HepG2 (cell line): ENCODE results near the gene FRMD4A. TPM values are rescaled to one million over a fixed set of nuclear protein-coding genes. Genes with fewer than 3 reads are reported as not detected.

ENCODE experiments used
- ATAC-seq: fragments of 200-7000 bp; cut with Tn5 transposase; 3 replicates; pipeline ENCODE4 v1.9.1; 2020; ENCODE audit warnings: mild to moderate bottlenecking, moderate library complexity
- BruUV-seq: library from RNA; stranded (reverse); fragments of 400-500 nt; replicated peaks from 2 replicates; lab custom pipeline; 2021; lab: Mats Ljungman, UMichigan
- CTCF ChIA-PET: fragments of 300-600 bp; formaldehyde crosslinking; extraction: SDS; loops from one replicate; lab custom pipeline; 2021; ENCODE audit warnings: low total read pairs, inconsistent platforms, low intra/inter-chr PET ratio; lab: Yijun Ruan, JAX
- POLR2A ChIA-PET: fragments of 350-600 bp; sonication (Branson Sonifier 250); formaldehyde crosslinking; loops from one replicate; lab custom pipeline; 2020; ENCODE audit warnings: antibody characterized with exemption, inconsistent platforms; lab: Yijun Ruan, JAX
- DNase-seq: peaks from one replicate; pipeline ENCODE4 v3.0.0-alpha.2; 2015; ENCODE audit warnings: low spot score
- FAIRE-seq: peaks from 3 replicates; lab custom pipeline; 2011; peaks lifted over from hg19 to GRCh38; lab: Jason Lieb, UNC
- H2AFZ ChIP-seq: one replicate; pipeline ENCODE4 v1.6.1; 2011; ENCODE audit warnings: low read length, inconsistent platforms
- H3K27ac ChIP-seq: fragments of 300-600 bp; 3 replicates; pipeline ENCODE4 v1.8.0; 2011; ENCODE audit warnings: mixed run types, mild to moderate bottlenecking, mixed read lengths, low read length, inconsistent platforms; ENCODE audit not compliant: insufficient read depth; ENCODE audit errors: extremely low read length
- H3K27me3 ChIP-seq, 2 experiments: fragments of 200-600 bp in 1 of 2; 2 replicates in 1 of 2; 3 replicates in 1 of 2; pipeline versions ENCODE4 v1.6.0 to v1.8.0; 2011; ENCODE audit warnings: low read length in 2 of 2, mild to moderate bottlenecking in 2 of 2, moderate library complexity in 2 of 2, inconsistent platforms in 1 of 2; ENCODE audit not compliant: insufficient read depth in 2 of 2, control insufficient read depth in 1 of 2
- H3K36me3 ChIP-seq, 2 experiments: fragments of 200-600 bp in 1 of 2; replicated peaks in 1 of 2; 2 replicates in 1 of 2; 3 replicates in 1 of 2; pipeline versions ENCODE4 v1.5.1 to v1.8.0; 2011; ENCODE audit warnings: low read length in 2 of 2, inconsistent platforms in 1 of 2; ENCODE audit not compliant: insufficient read depth in 2 of 2, control insufficient read depth in 1 of 2
- H3K4me1 ChIP-seq: 2 replicates; pipeline ENCODE4 v1.5.1; 2012; ENCODE audit warnings: low read length, inconsistent platforms; ENCODE audit not compliant: insufficient read depth
- H3K4me2 ChIP-seq: 2 replicates; pipeline ENCODE4 v1.6.0; 2011; ENCODE audit warnings: low read depth, low read length, inconsistent platforms
- H3K4me3 ChIP-seq, 3 experiments: fragments of 200-600 bp in 1 of 3; sonication (generic), shearing (Covaris generic) in 1 of 3; replicated peaks in 1 of 3; 2 replicates each; pipeline ENCODE4 v1.5.1; 2011 to 2016; ENCODE audit warnings: low read length in 3 of 3, inconsistent platforms in 2 of 3, low read depth in 2 of 3, mild to moderate bottlenecking in 2 of 3, control low read depth in 1 of 3, mixed read lengths in 1 of 3; ENCODE audit not compliant: insufficient read depth in 1 of 3
- H3K79me2 ChIP-seq: one replicate; pipeline ENCODE4 v1.6.1; 2011; ENCODE audit warnings: low read length, inconsistent platforms; ENCODE audit not compliant: insufficient read depth
- H3K9ac ChIP-seq: 2 replicates; pipeline ENCODE4 v1.6.0; 2011; ENCODE audit warnings: mild to moderate bottlenecking, low read depth, low read length, inconsistent platforms; ENCODE audit not compliant: insufficient read depth
- H3K9me3 ChIP-seq: 2 replicates; pipeline ENCODE4 v1.5.1; 2012; ENCODE audit warnings: mild to moderate bottlenecking, low read length
- H4K20me1 ChIP-seq: 2 replicates; pipeline ENCODE4 v1.6.0; 2011; ENCODE audit warnings: inconsistent platforms, mild to moderate bottlenecking, low read length, moderate library complexity; ENCODE audit not compliant: insufficient read depth
- ARID2 ChIP-seq: sonication (generic); formaldehyde crosslinking; IDR thresholded peaks from 2 replicates; pipeline ENCODE4 v1.8.1; 2022; ENCODE audit warnings: mild to moderate bottlenecking, missing genetic modification reagents, borderline replicate concordance
- ERF ChIP-seq: IDR thresholded peaks from 2 replicates; pipeline ENCODE4 v1.6.1; 2018; ENCODE audit warnings: missing biosample characterization, missing genetic modification reagents
- KDM2A ChIP-seq: sonication (generic); formaldehyde crosslinking; IDR thresholded peaks from 2 replicates; pipeline ENCODE4 v1.4.0; 2020; ENCODE audit warnings: low read depth, missing genetic modification reagents, borderline replicate concordance
- KDM5B ChIP-seq: sonication (generic); formaldehyde crosslinking; IDR thresholded peaks from 2 replicates; pipeline ENCODE4 v1.4.0; 2020; ENCODE audit warnings: missing genetic modification reagents, mild to moderate bottlenecking, borderline replicate concordance
- LBX2 ChIP-seq: sonication (generic); formaldehyde crosslinking; IDR thresholded peaks from 2 replicates; pipeline ENCODE4 v1.5.0; 2020; ENCODE audit warnings: missing genetic modification reagents, mild to moderate bottlenecking, borderline replicate concordance
- MIER3 ChIP-seq: IDR thresholded peaks from 2 replicates; pipeline ENCODE4 v1.6.1; 2016; ENCODE audit warnings: missing compliant biosample characterization, borderline replicate concordance
- RORA ChIP-seq: sonication (generic); formaldehyde crosslinking; IDR thresholded peaks from 2 replicates; pipeline ENCODE4 v1.5.0; 2020; ENCODE audit warnings: mild to moderate bottlenecking, missing genetic modification reagents, moderate library complexity
- SMAD3 ChIP-seq: sonication (generic); formaldehyde crosslinking; IDR thresholded peaks from 2 replicates; pipeline ENCODE4 v1.4.0; 2020; ENCODE audit warnings: missing genetic modification reagents
- ZBTB1 ChIP-seq: sonication (generic); formaldehyde crosslinking; IDR thresholded peaks from 2 replicates; pipeline ENCODE4 v1.4.0; 2020; ENCODE audit warnings: missing genetic modification reagents, borderline replicate concordance
- ZBTB38 ChIP-seq: sonication (generic); formaldehyde crosslinking; IDR thresholded peaks from 2 replicates; pipeline ENCODE4 v1.5.1; 2020; ENCODE audit warnings: mild to moderate bottlenecking, missing genetic modification reagents
- ZNF282 ChIP-seq: fragments of 450-650 bp; IDR thresholded peaks from 2 replicates; pipeline ENCODE4 v1.6.1; 2018; ENCODE audit not compliant: partially characterized antibody
- ZNF761 ChIP-seq: sonication (generic); formaldehyde crosslinking; conservative IDR thresholded peaks from 2 replicates; pipeline ENCODE4 v1.4.0; 2020; ENCODE audit warnings: mild to moderate bottlenecking, missing genetic modification reagents
- WGBS: methylation state at CpG from one replicate; pipeline ENCODE4 v1.1.6; 2017; ENCODE audit warnings: low lambda C conversion rate; 5-methylcytosine and 5-hydroxymethylcytosine counted together
- in situ Hi-C: cut with HindIII; loops from 2 replicates; pipeline ENCODE4 v1.10.0; 2017; ENCODE audit warnings: low pct_unique_long_range_greater_than_20kb; ENCODE audit not compliant: extremely low pct_ligation_motif_present
- intact Hi-C: fragments of 100-400 bp; cut with micrococcal nuclease; formaldehyde crosslinking; loops from one replicate; pipeline ENCODE4 v1.10.0; 2022; ENCODE audit not compliant: unreplicated experiment
- polyA plus RNA-seq, 8 experiments: library from polyadenylated mRNA; depleted of rRNA in 3 of 8; stranded (reverse) in 7 of 8; unstranded in 1 of 8; fragments of >200 nt; fragmentation: Illumina TruSeq in 4 of 8; extraction: Trizol in 4 of 8; gene quantifications; 2 replicates each; pipeline versions ENCODE4 v1.2.1 to v1.2.3, GENCODE V29; 2011 to 2016; ENCODE audit warnings: low read depth in 4 of 8, missing spikeins in 1 of 8, mixed read lengths in 1 of 8; ENCODE audit not compliant: insufficient read depth in 1 of 8
- total RNA-seq, 5 experiments: library from RNA; depleted of rRNA; stranded (reverse); fragments of >200 nt; fragmentation: Illumina TruSeq; extraction: Trizol; gene quantifications; 2 replicates each; pipeline ENCODE4 v1.2.3, GENCODE V29; 2016; ENCODE audit warnings: low read depth in 1 of 5
- TF ChIP-seq, protein P1 (sequence below): sonication (generic); formaldehyde crosslinking; IDR thresholded peaks from 2 replicates; pipeline ENCODE4 v1.4.0; 2020; ENCODE audit warnings: missing genetic modification reagents
- TF ChIP-seq, protein P2 (sequence below): sonication (generic); formaldehyde crosslinking; IDR thresholded peaks from 2 replicates; pipeline ENCODE4 v1.8.1; 2023; ENCODE audit warnings: missing genetic modification reagents, inconsistent platforms, borderline replicate concordance

The FRMD4A gene
- total and polyA plus RNA-seq, 2 of the 13 experiments (the other 11 are each of a cell fraction or from before 2014, with no cell fraction given) = 0.09 to 0.26 TPM

GRCh38 chr10:14024329-14025202 lies 306.2 kb downstream of the FRMD4A start:
- Histone ChIP-seq H3K9me3 (no peaks in the 10 kb centered on the region), H3K4me3 (no peak overlapping the region), H3K27me3 (peaks cover 4 to 20% of the 10 kb centered on the region in 2 experiments; a peak in 3 of 5 replicates), H3K27ac (no peak overlapping the region), H3K4me1 (no peaks in the 10 kb centered on the region), H2AFZ (no peak overlapping the region), H3K4me2 (no peak overlapping the region), H4K20me1 (no peaks in the 10 kb centered on the region), H3K79me2 (no peaks in the 10 kb centered on the region), H3K9ac (no peak overlapping the region), H3K36me3 (no peaks in the 10 kb centered on the region)
- ChIA-PET CTCF (no interaction called here), POLR2A (no interaction called here)
- BruUV-seq = no TSS peak
- DNase-seq (no peak), FAIRE-seq (no peak), ATAC-seq (no peak)
- TF ChIP-seq ZBTB1 (CRISPR knock-in tag) (no peak), ARID2 (CRISPR knock-in tag) (no peak), RORA (CRISPR knock-in tag) (no peak), MIER3 (CRISPR knock-in tag) (no peak), KDM2A (CRISPR knock-in tag) (no peak), ZNF282 (no peak), LBX2 (CRISPR knock-in tag) (no peak), KDM5B (CRISPR knock-in tag) (no peak), ERF (CRISPR knock-in tag) (no peak), ZNF761 (no peak), SMAD3 (CRISPR knock-in tag) (no peak), ZBTB38 (CRISPR knock-in tag) (no peak)
- TF ChIP-seq, protein P1, sequence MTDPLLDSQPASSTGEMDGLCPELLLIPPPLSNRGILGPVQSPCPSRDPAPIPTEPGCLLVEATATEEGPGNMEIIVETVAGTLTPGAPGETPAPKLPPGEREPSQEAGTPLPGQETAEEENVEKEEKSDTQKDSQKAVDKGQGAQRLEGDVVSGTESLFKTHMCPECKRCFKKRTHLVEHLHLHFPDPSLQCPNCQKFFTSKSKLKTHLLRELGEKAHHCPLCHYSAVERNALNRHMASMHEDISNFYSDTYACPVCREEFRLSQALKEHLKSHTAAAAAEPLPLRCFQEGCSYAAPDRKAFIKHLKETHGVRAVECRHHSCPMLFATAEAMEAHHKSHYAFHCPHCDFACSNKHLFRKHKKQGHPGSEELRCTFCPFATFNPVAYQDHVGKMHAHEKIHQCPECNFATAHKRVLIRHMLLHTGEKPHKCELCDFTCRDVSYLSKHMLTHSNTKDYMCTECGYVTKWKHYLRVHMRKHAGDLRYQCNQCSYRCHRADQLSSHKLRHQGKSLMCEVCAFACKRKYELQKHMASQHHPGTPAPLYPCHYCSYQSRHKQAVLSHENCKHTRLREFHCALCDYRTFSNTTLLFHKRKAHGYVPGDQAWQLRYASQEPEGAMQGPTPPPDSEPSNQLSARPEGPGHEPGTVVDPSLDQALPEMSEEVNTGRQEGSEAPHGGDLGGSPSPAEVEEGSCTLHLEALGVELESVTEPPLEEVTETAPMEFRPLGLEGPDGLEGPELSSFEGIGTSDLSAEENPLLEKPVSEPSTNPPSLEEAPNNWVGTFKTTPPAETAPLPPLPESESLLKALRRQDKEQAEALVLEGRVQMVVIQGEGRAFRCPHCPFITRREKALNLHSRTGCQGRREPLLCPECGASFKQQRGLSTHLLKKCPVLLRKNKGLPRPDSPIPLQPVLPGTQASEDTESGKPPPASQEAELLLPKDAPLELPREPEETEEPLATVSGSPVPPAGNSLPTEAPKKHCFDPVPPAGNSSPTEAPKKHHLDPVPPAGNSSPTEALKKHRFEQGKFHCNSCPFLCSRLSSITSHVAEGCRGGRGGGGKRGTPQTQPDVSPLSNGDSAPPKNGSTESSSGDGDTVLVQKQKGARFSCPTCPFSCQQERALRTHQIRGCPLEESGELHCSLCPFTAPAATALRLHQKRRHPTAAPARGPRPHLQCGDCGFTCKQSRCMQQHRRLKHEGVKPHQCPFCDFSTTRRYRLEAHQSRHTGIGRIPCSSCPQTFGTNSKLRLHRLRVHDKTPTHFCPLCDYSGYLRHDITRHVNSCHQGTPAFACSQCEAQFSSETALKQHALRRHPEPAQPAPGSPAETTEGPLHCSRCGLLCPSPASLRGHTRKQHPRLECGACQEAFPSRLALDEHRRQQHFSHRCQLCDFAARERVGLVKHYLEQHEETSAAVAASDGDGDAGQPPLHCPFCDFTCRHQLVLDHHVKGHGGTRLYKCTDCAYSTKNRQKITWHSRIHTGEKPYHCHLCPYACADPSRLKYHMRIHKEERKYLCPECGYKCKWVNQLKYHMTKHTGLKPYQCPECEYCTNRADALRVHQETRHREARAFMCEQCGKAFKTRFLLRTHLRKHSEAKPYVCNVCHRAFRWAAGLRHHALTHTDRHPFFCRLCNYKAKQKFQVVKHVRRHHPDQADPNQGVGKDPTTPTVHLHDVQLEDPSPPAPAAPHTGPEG (CRISPR knock-in tag) = no peak
- TF ChIP-seq, protein P2, sequence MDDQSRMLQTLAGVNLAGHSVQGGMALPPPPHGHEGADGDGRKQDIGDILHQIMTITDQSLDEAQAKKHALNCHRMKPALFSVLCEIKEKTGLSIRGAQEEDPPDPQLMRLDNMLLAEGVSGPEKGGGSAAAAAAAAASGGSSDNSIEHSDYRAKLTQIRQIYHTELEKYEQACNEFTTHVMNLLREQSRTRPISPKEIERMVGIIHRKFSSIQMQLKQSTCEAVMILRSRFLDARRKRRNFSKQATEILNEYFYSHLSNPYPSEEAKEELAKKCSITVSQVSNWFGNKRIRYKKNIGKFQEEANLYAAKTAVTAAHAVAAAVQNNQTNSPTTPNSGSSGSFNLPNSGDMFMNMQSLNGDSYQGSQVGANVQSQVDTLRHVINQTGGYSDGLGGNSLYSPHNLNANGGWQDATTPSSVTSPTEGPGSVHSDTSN (CRISPR knock-in tag) = no peak
- in situ Hi-C loops = no loop called here
- 0% methylated on average over 13 of the region's 15 CpGs for WGBS
- intact Hi-C loops = no loop called here
